ENCODE data around the gene CASQ1. TPM values are rescaled to one million over a fixed set of nuclear protein-coding genes. Genes with fewer than 3 reads are reported as not detected.
A peak's percentile ranks its signal among the peaks of the same experiment; 100 is the strongest.

Gene CASQ1
- total RNA-seq, 4 donors from 2014 or later, result 2.9 to 4.9 (median 4.6) TPM

DNA sequence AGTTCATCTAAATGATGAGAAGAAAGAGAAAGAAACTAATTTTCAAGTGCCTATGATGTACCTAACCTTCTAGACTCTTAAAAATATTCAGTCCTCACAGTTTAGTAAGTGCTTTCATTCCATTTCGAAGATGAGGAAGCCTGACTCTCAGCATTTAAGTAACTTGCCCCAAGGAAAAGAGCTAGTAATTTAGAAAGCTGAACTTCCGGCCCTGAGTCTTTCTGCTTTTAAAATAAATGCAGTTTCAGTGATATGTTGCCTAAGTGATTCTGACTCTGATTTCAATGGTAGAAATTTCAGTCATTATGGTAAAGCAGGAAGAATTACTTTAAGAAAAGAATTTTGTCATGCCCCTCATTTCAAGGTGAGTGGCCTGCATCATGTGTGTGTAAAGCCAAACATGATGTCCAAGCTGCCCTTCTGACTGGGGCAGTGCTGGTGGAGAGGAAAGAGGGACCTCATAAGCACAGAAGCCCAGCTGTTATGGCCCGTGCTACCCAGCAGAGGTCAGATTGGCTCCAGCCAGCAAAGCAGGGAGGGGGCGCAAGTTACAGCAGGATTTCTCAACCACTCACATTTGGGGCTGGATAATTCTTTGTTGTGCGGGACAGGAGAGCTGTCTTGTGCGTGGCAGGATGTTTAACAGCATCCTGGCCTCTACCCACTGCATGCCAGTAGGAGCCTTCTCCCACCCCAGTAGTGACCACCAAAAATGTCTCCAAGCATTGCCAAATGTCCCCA, 28.2 kb upstream of the CASQ1 start:
- DNase-seq (ENCODE audit: extremely low spot score), result no peak
- H3K36me3 ChIP-seq, result no peaks in the 10 kb centered on the region
- intact Hi-C loops (cut with DNase I), result no loop called here
- H3K4me3 ChIP-seq, result no peak overlapping the region
- TF ChIP-seq, protein P1, sequence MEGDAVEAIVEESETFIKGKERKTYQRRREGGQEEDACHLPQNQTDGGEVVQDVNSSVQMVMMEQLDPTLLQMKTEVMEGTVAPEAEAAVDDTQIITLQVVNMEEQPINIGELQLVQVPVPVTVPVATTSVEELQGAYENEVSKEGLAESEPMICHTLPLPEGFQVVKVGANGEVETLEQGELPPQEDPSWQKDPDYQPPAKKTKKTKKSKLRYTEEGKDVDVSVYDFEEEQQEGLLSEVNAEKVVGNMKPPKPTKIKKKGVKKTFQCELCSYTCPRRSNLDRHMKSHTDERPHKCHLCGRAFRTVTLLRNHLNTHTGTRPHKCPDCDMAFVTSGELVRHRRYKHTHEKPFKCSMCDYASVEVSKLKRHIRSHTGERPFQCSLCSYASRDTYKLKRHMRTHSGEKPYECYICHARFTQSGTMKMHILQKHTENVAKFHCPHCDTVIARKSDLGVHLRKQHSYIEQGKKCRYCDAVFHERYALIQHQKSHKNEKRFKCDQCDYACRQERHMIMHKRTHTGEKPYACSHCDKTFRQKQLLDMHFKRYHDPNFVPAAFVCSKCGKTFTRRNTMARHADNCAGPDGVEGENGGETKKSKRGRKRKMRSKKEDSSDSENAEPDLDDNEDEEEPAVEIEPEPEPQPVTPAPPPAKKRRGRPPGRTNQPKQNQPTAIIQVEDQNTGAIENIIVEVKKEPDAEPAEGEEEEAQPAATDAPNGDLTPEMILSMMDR (IDR thresholded peaks at IDR 0.05), result peak; percentile 36 to 49 (median 47)
- no peak for TF ChIP-seq POLR2A (IDR thresholded peaks at IDR 0.05; ENCODE audit: low read depth)
- H3K4me1 ChIP-seq, result no peaks in the 10 kb centered on the region
- no peaks in the 10 kb centered on the region for H3K27me3 ChIP-seq
- H3K27ac ChIP-seq (replicated peaks in 1 of 4), result no peak overlapping the region
- no peaks in the 10 kb centered on the region for H3K9me3 ChIP-seq
- 42% methylated on average over 6 of the region's 6 CpGs for WGBS

DNA sequence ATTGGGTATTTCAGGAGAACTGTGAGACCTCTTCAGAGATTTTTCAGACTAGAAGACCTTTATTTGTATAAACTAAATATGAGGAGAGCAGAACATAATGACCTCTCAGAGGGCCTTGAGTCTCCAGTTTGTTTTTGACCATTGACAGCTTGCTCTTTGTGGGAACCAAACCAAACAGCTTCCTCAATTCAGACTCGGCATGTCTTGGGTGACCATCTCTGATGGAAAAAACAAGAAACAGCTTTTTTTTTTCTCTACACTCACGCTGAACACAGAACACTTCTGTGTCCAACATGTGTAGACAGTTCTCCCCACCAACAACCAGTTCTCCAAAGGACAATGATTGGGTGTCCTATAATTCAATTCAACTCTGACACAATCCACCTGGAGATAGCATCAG, 27.4 kb upstream of the CASQ1 start:
- Histone ChIP-seq H3K36me3 (no peaks in the 10 kb centered on the region), H3K4me3 (no peak overlapping the region), H3K27me3 (no peaks in the 10 kb centered on the region), H3K9me3 (no peaks in the 10 kb centered on the region), H3K4me1 (no peaks in the 10 kb centered on the region), H3K27ac (replicated peaks in 1 of 4) (no peak overlapping the region)
- intact Hi-C loops (cut with DNase I), result no loop called here
- DNase-seq (ENCODE audit: extremely low spot score), result no peak
- TF ChIP-seq POLR2AphosphoS5 (IDR thresholded peaks at IDR 0.05) (no peak), EP300 (IDR thresholded peaks at IDR 0.05) (no peak), POLR2A (IDR thresholded peaks at IDR 0.05; ENCODE audit: low read depth) (no peak)
- TF ChIP-seq, protein P1 (IDR thresholded peaks at IDR 0.05), result no peak
- 68% methylated on average over 2 of the region's 2 CpGs for WGBS

DNA sequence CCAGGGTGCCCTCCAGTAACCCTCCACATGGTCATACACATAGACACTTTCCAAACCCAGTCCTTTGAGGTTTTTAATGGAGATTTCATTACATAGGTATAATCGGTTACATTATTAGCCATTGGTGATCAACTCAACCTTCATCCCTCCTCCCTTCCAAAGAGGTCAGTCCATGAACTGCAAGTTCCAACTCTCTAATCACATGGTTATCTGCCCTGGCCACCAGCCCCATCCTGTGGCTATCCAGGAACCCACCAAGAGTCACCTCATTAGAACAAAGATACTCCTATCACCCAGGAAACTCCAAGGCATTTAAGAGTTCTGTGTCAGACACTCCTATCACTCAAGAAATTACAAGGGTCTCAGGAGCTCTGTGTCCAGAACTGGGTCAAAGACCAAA, 26.8 kb upstream of the CASQ1 start:
- Histone ChIP-seq H3K27me3 (no peaks in the 10 kb centered on the region), H3K27ac (replicated peaks in 1 of 4) (no peak overlapping the region), H3K36me3 (no peaks in the 10 kb centered on the region), H3K9me3 (no peaks in the 10 kb centered on the region), H3K4me1 (no peaks in the 10 kb centered on the region), H3K4me3 (no peak overlapping the region)
- TF ChIP-seq, protein P1 (IDR thresholded peaks at IDR 0.05), result no peak
- no peak for TF ChIP-seq EP300 (IDR thresholded peaks at IDR 0.05)
- TF ChIP-seq POLR2A (IDR thresholded peaks at IDR 0.05; ENCODE audit: low read depth), result no peak
- WGBS, result 100% methylated on average over 1 of the region's 1 CpG
- DNase-seq (ENCODE audit: extremely low spot score), result no peak
- intact Hi-C loops (cut with DNase I), result no loop called here

DNA sequence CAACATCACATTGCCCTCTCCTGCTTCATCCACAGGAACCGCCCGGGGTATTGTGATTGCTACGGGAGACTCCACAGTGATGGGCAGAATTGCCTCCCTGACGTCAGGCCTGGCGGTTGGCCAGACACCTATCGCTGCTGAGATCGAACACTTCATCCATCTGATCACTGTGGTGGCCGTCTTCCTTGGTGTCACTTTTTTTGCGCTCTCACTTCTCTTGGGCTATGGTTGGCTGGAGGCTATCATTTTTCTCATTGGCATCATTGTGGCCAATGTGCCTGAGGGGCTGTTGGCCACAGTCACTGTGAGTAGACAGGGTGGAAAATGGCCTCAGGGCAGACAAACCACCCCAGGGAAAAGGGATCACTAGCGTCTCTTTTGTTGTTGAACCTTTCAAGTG, 26.3 kb upstream of the CASQ1 start:
- DNase-seq (ENCODE audit: extremely low spot score), result no peak
- 82% methylated on average over 10 of the region's 10 CpGs for WGBS
- no peak overlapping the region for H3K27ac ChIP-seq (replicated peaks in 1 of 4)
- no peaks in the 10 kb centered on the region for H3K27me3 ChIP-seq
- H3K4me3 ChIP-seq, result no peak overlapping the region
- no peaks in the 10 kb centered on the region for H3K36me3 ChIP-seq
- H3K4me1 ChIP-seq, result no peaks in the 10 kb centered on the region
- no peak for TF ChIP-seq POLR2A (IDR thresholded peaks at IDR 0.05; ENCODE audit: low read depth)
- no peak for TF ChIP-seq EP300 (IDR thresholded peaks at IDR 0.05)
- TF ChIP-seq, protein P1 (IDR thresholded peaks at IDR 0.05), result no peak
- no peak for TF ChIP-seq POLR2AphosphoS5 (IDR thresholded peaks at IDR 0.05)
- no peaks in the 10 kb centered on the region for H3K9me3 ChIP-seq
- intact Hi-C loops (cut with DNase I), result no loop called here

All from esophagus muscularis mucosa (tissue), 4 donors.